Mesenchymal stem cell (in vitro differentiated cells and primary cell): Measurements from ENCODE around the gene NECTIN1.

Experiments
- DNase-seq: peaks from one replicate; pipeline ENCODE4 v3.0.0-alpha.2; 2013
- H2AFZ ChIP-seq: one replicate; pipeline ENCODE4 v1.6.1; 2013; ENCODE audit warnings: low read depth, mild to moderate bottlenecking, control low read depth, inconsistent platforms, low read length, moderate library complexity
- H2AK5ac ChIP-seq: 2 replicates; pipeline ENCODE4 v1.6.1; 2013; ENCODE audit warnings: low read length, moderate library complexity, mild to moderate bottlenecking, inconsistent platforms; ENCODE audit not compliant: severe bottlenecking
- H2BK120ac ChIP-seq: one replicate; pipeline ENCODE4 v1.6.1; 2013; ENCODE audit warnings: low read depth, mild to moderate bottlenecking, inconsistent platforms, low read length, moderate library complexity
- H2BK12ac ChIP-seq, 2 experiments: one replicate each; pipeline ENCODE4 v1.6.1; 2013; ENCODE audit warnings: inconsistent platforms in 2 of 2, low read length in 2 of 2, mild to moderate bottlenecking in 2 of 2, moderate library complexity in 2 of 2, control low read depth in 1 of 2
- H2BK15ac ChIP-seq: one replicate; pipeline ENCODE4 v1.6.1; 2013; ENCODE audit warnings: mild to moderate bottlenecking, low read depth, inconsistent platforms; ENCODE audit not compliant: poor library complexity, severe bottlenecking
- H2BK5ac ChIP-seq: 2 replicates; pipeline ENCODE4 v1.6.1; 2013; ENCODE audit warnings: low read depth, mild to moderate bottlenecking, low read length, control low read depth, inconsistent platforms; ENCODE audit not compliant: poor library complexity, severe bottlenecking
- H3K14ac ChIP-seq, 2 experiments: one replicate each; pipeline ENCODE4 v1.6.1; 2013; ENCODE audit warnings: inconsistent platforms in 2 of 2, low read length in 2 of 2, control low read depth in 1 of 2, mild to moderate bottlenecking in 1 of 2, moderate library complexity in 1 of 2
- H3K18ac ChIP-seq, 2 experiments: one replicate each; pipeline ENCODE4 v1.6.1; 2013; ENCODE audit warnings: inconsistent platforms in 2 of 2, low read length in 2 of 2, control low read depth in 1 of 2, low read depth in 1 of 2, mild to moderate bottlenecking in 1 of 2
- H3K23ac ChIP-seq, 2 experiments: one replicate each; pipeline ENCODE4 v1.6.1; 2013; ENCODE audit warnings: inconsistent platforms in 2 of 2, low read length in 2 of 2, mild to moderate bottlenecking in 2 of 2, moderate library complexity in 2 of 2, control low read depth in 1 of 2
- H3K27ac ChIP-seq: 2 replicates; pipeline ENCODE4 v1.5.1; 2013; ENCODE audit warnings: mild to moderate bottlenecking, moderate library complexity, low read length, control low read depth, inconsistent platforms; ENCODE audit not compliant: poor library complexity, severe bottlenecking
- H3K27me3 ChIP-seq, 2 experiments: 2 replicates each; pipeline versions ENCODE4 v1.6.1 to v1.7.0; 2013; ENCODE audit warnings: low read length in 2 of 2, mild to moderate bottlenecking in 2 of 2, moderate library complexity in 2 of 2, control low read depth in 1 of 2, inconsistent platforms in 1 of 2; ENCODE audit not compliant: control insufficient read depth in 1 of 2, insufficient read depth in 1 of 2
- H3K36me3 ChIP-seq, 2 experiments: 2 replicates each; pipeline versions ENCODE4 v1.6.1 to v1.7.0; 2013; ENCODE audit warnings: low read length in 2 of 2, control low read depth in 1 of 2, inconsistent platforms in 1 of 2, low read depth in 1 of 2, mild to moderate bottlenecking in 1 of 2; ENCODE audit not compliant: insufficient read depth in 2 of 2, control insufficient read depth in 1 of 2
- H3K4ac ChIP-seq, 2 experiments: one replicate each; pipeline ENCODE4 v1.6.1; 2013; ENCODE audit warnings: inconsistent platforms in 2 of 2, low read length in 2 of 2, mild to moderate bottlenecking in 2 of 2, moderate library complexity in 2 of 2, control low read depth in 1 of 2, low read depth in 1 of 2
- H3K4me1 ChIP-seq: 2 replicates; pipeline ENCODE4 v1.6.1; 2013; ENCODE audit warnings: low read depth, low read length, control low read depth; ENCODE audit not compliant: control insufficient read depth, insufficient read depth
- H3K4me2 ChIP-seq: 2 replicates; pipeline ENCODE4 v1.6.1; 2013; ENCODE audit warnings: low read length, mild to moderate bottlenecking, inconsistent platforms; ENCODE audit not compliant: poor library complexity, severe bottlenecking
- H3K4me3 ChIP-seq, 2 experiments: 2 replicates each; pipeline versions ENCODE4 v1.5.1 to v1.7.0; 2013; ENCODE audit warnings: low read length in 2 of 2, mild to moderate bottlenecking in 2 of 2, control low read depth in 1 of 2, low read depth in 1 of 2; ENCODE audit not compliant: insufficient read depth in 1 of 2
- H3K79me1 ChIP-seq: replicated peaks from 2 replicates; pipeline ENCODE4 v1.6.1; 2013; ENCODE audit warnings: mild to moderate bottlenecking, control low read depth, low read length, inconsistent platforms; ENCODE audit not compliant: poor library complexity, severe bottlenecking
- H3K9ac ChIP-seq: 2 replicates; pipeline ENCODE4 v1.7.0; 2013; ENCODE audit warnings: mild to moderate bottlenecking, low read length, moderate library complexity
- H3K9me3 ChIP-seq: 2 replicates; pipeline ENCODE4 v1.7.0; 2013; ENCODE audit warnings: mild to moderate bottlenecking, low read length; ENCODE audit not compliant: control insufficient read depth
- H4K8ac ChIP-seq: one replicate; pipeline ENCODE4 v1.6.1; 2013; ENCODE audit warnings: inconsistent platforms, mild to moderate bottlenecking, low read length, moderate library complexity
- H4K91ac ChIP-seq: one replicate; pipeline ENCODE4 v1.6.1; 2013; ENCODE audit warnings: mild to moderate bottlenecking, low read length, inconsistent platforms
- WGBS: methylation state at CpG from one replicate; pipeline ENCODE4 v1.1.7; 2013; ENCODE audit warnings: mixed read lengths; 5-methylcytosine and 5-hydroxymethylcytosine counted together

Gene NECTIN1

DNA sequence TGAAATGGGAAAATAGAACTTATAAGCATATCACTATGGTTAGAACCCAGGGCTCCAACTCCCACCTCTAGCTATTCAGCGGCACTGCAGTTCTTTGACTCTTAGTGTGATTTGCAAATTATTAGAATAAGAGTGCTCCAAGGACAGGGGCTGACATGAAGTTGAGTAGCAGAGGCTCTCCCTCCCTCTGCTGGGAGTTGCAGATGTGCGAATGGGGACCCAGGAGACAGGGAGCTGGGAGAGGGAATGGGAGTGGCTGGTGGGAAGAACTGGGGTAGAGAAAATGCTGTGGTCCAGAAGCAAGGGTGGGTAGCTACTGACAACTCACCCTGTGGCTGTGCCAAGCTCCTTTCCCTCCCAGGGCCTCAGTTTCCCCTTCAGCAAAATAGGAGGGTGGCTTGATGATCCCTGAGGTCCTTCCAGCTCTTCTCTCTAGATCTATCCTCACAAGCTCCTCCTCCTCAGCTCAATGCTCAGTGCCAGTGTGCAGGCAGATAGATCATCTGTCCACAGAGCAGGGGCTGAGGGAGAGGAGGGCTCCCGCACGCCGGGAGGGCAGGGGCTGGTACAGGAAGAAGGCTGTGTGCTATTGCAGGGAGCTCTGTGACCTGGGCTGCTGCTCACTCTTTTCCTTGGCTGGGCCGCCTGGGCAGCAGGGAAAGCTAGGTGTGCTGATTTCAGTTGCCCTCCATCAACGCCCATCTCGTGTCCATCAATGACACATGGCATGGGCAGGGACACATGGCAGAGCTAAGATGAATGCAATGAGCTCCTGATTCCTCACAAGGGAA, 99.0 kb downstream of the NECTIN1 start:
- H3K23ac ChIP-seq = no peak overlapping the region
- H2BK15ac ChIP-seq = no peak overlapping the region
- no peak for DNase-seq
- H3K27ac ChIP-seq = no peak overlapping the region
- H3K9ac ChIP-seq = no peak overlapping the region
- no peaks in the 10 kb centered on the region for H3K36me3 ChIP-seq
- no peak overlapping the region for H2AK5ac ChIP-seq
- no peak overlapping the region for H4K91ac ChIP-seq
- H3K27me3 ChIP-seq = peaks cover 17 to 34% of the 10 kb centered on the region in 2 experiments
- 89% methylated on average over 7 of the region's 8 CpGs for WGBS
- H3K79me1 ChIP-seq = no peaks in the 10 kb centered on the region
- H3K4ac ChIP-seq = no peak overlapping the region
- H2BK5ac ChIP-seq = no peak overlapping the region
- H4K8ac ChIP-seq = no peak overlapping the region
- no peak overlapping the region for H3K18ac ChIP-seq
- H2BK120ac ChIP-seq = no peak overlapping the region
- no peak overlapping the region for H2AFZ ChIP-seq
- H3K4me3 ChIP-seq = no peak overlapping the region
- H3K14ac ChIP-seq = no peak overlapping the region
- peaks cover 4% of the 10 kb centered on the region for H3K4me1 ChIP-seq
- H3K4me2 ChIP-seq = no peak overlapping the region
- H3K9me3 ChIP-seq = no peaks in the 10 kb centered on the region
- H2BK12ac ChIP-seq = no peak overlapping the region

DNA sequence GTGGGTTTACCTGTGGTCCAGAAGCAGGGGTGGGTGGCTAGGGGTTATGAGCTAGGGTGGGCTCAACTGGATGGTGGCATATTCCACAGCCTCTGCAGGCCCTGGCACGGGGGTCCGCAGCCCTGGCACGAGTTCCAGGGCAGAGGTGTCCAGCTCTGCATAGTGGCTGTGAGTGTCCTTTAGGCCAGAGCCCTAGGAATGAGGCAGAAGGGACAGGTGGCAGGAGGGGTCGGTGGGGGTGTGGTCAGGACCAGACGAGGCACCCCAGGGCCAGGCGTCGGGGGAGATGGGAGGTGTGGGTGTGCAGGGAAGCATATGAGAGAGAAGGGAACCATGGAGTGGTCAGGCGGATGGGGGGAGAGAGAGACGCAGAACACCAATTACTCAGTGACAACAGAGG, 99.9 kb downstream of the NECTIN1 start:
- Histone ChIP-seq H2BK15ac (no peak overlapping the region), H3K4me1 (peaks cover 4% of the 10 kb centered on the region), H3K27me3 (peaks cover 12 to 34% of the 10 kb centered on the region in 2 experiments), H3K18ac (no peak overlapping the region), H2BK120ac (no peak overlapping the region), H3K9ac (no peak overlapping the region), H2BK12ac (no peak overlapping the region), H3K36me3 (no peaks in the 10 kb centered on the region), H2AFZ (no peak overlapping the region), H3K4me3 (no peak overlapping the region), H4K8ac (no peak overlapping the region), H3K23ac (no peak overlapping the region), H3K14ac (no peak overlapping the region), H2AK5ac (no peak overlapping the region), H3K79me1 (no peaks in the 10 kb centered on the region), H3K4ac (no peak overlapping the region), H3K4me2 (no peak overlapping the region), H3K9me3 (no peaks in the 10 kb centered on the region), H2BK5ac (no peak overlapping the region), H4K91ac (no peak overlapping the region), H3K27ac (no peak overlapping the region)
- 79% methylated on average over 7 of the region's 9 CpGs for WGBS
- DNase-seq = no peak

DNA sequence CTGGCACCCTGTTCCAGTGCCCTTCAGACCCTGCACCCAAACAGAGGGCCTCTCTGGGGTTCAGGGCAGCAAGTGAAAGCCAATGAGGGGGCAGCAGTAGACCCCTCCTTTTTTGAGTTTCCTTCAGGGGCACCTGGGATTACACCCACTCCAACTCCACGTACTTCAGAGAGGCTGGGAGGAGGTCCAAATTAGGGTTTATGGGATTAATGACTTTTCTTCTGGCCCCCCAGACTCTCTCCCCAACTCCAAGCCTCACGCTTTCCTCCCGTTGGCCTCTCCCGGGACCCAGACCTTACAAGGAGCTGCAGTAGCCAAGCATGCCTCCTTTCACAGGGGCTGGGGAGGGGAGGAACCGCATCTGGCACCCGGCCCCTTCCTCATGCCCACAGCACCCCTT, 101.7 kb downstream of the NECTIN1 start:
- H3K14ac ChIP-seq = no peak overlapping the region

DNA sequence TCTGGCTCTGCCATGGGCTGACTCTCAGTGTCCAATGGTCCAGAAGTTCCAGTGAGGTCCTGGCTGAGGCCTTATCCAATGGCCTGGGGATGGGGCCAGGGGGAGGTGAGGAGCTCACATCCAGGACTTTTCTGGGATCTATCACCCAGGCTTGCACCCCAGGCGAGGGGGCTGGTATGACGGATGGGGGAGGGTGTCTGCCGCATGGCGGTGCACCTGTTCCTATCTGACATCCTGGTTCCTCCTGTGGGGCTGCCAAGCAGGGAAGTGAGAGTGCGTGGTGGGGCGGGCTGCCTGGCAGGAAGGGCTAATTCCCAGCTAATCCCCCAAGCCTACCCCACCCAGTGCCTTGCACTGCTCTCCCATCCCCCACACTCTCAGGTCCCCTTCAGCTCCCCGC, 102.1 kb downstream of the NECTIN1 start:
- no peak overlapping the region for H3K4ac ChIP-seq
- no peak overlapping the region for H2AK5ac ChIP-seq
- H2BK12ac ChIP-seq = no peak overlapping the region
- H3K14ac ChIP-seq = no peak overlapping the region
- H3K4me2 ChIP-seq = no peak overlapping the region
- H3K9me3 ChIP-seq = no peaks in the 10 kb centered on the region
- H3K23ac ChIP-seq = no peak overlapping the region
- H3K36me3 ChIP-seq = no peaks in the 10 kb centered on the region
- H3K27me3 ChIP-seq = peaks cover 12 to 34% of the 10 kb centered on the region in 2 experiments
- no peak overlapping the region for H2AFZ ChIP-seq
- H3K79me1 ChIP-seq = no peaks in the 10 kb centered on the region
- no peak overlapping the region for H2BK120ac ChIP-seq
- H3K4me1 ChIP-seq = peaks cover 4% of the 10 kb centered on the region
- no peak overlapping the region for H4K8ac ChIP-seq
- no peak overlapping the region for H3K27ac ChIP-seq
- no peak overlapping the region for H2BK15ac ChIP-seq
- WGBS = 80% methylated on average over 6 of the region's 7 CpGs
- no peak overlapping the region for H3K9ac ChIP-seq
- peak overlapping the region in 1 of 2 experiments; percentile 7 for H3K4me3 ChIP-seq
- DNase-seq = no peak
- no peak overlapping the region for H3K18ac ChIP-seq
- H4K91ac ChIP-seq = peak overlapping the region; percentile 29
- no peak overlapping the region for H2BK5ac ChIP-seq

More for the DNA sequence above, 101.7 kb downstream of the NECTIN1 start:
- no peak overlapping the region for H2AFZ ChIP-seq
- no peaks in the 10 kb centered on the region for H3K79me1 ChIP-seq
- H3K18ac ChIP-seq = no peak overlapping the region
- no peak for DNase-seq
- no peak overlapping the region for H4K91ac ChIP-seq
- no peak overlapping the region for H2BK15ac ChIP-seq
- no peak overlapping the region for H2BK12ac ChIP-seq
- H3K36me3 ChIP-seq = no peaks in the 10 kb centered on the region
- H4K8ac ChIP-seq = no peak overlapping the region
- peaks cover 4% of the 10 kb centered on the region for H3K4me1 ChIP-seq
- no peak overlapping the region for H3K4me3 ChIP-seq
- H3K27me3 ChIP-seq = peaks cover 12 to 34% of the 10 kb centered on the region in 2 experiments
- no peak overlapping the region for H3K4me2 ChIP-seq
- no peaks in the 10 kb centered on the region for H3K9me3 ChIP-seq
- H3K23ac ChIP-seq = no peak overlapping the region
- H3K4ac ChIP-seq = no peak overlapping the region
- no peak overlapping the region for H3K27ac ChIP-seq
- 86% methylated on average over 5 of the region's 6 CpGs for WGBS
- H2BK5ac ChIP-seq = no peak overlapping the region
- no peak overlapping the region for H2AK5ac ChIP-seq
- no peak overlapping the region for H3K9ac ChIP-seq
- H2BK120ac ChIP-seq = no peak overlapping the region
